Karpas-422 (cell line): ENCODE results near the gene GFRA1. TPM values are rescaled to one million over a fixed set of nuclear protein-coding genes. Genes with fewer than 3 reads are reported as not detected.

Experiments
- DNase-seq: peaks from one replicate; pipeline ENCODE4 v3.0.0-alpha.2; 2015
- H2AFZ ChIP-seq: fragments of 200-600 bp; sonication (generic); 2 replicates; pipeline ENCODE4 v1.6.1; 2014; ENCODE audit warnings: antibody characterized with exemption, low read length, mixed read lengths
- H3K27ac ChIP-seq: fragments of 200-600 bp; sonication (generic); 2 replicates; pipeline ENCODE4 v1.5.1; 2014; ENCODE audit warnings: mild to moderate bottlenecking, low read length, moderate library complexity
- H3K27me3 ChIP-seq: fragments of 200-600 bp; sonication (generic); 2 replicates; pipeline ENCODE4 v1.6.1; 2014; ENCODE audit warnings: low read length, mixed read lengths
- H3K36me3 ChIP-seq: fragments of 200-600 bp; sonication (generic); 2 replicates; pipeline ENCODE4 v1.6.1; 2014; ENCODE audit warnings: low read length, mixed read lengths; ENCODE audit not compliant: insufficient read depth
- H3K4me1 ChIP-seq: fragments of 200-600 bp; sonication (generic); 2 replicates; pipeline ENCODE4 v1.6.1; 2014; ENCODE audit warnings: mild to moderate bottlenecking, low read length, mixed read lengths
- H3K4me2 ChIP-seq: fragments of 200-600 bp; sonication (generic); 2 replicates; pipeline ENCODE4 v1.6.1; 2014; ENCODE audit warnings: low read length, low read depth, mild to moderate bottlenecking; ENCODE audit not compliant: poor library complexity, severe bottlenecking
- H3K4me3 ChIP-seq: fragments of 200-600 bp; sonication (generic); 2 replicates; pipeline ENCODE4 v1.5.1; 2014; ENCODE audit warnings: mild to moderate bottlenecking, antibody characterized with exemption, low read length, mixed read lengths
- H3K79me2 ChIP-seq: fragments of 200-600 bp; sonication (generic); 2 replicates; pipeline ENCODE4 v1.6.1; 2014; ENCODE audit warnings: mild to moderate bottlenecking, low read length, mixed read lengths
- H3K9ac ChIP-seq: fragments of 200-600 bp; sonication (generic); 2 replicates; pipeline ENCODE4 v1.6.0; 2014; ENCODE audit warnings: low read length
- H3K9me2 ChIP-seq: fragments of 200-600 bp; sonication (generic), shearing (Covaris generic); replicated peaks from 2 replicates; pipeline ENCODE4 v1.6.0; 2014; ENCODE audit warnings: mild to moderate bottlenecking, low read length, moderate library complexity; ENCODE audit not compliant: insufficient read depth
- H3K9me3 ChIP-seq: fragments of 300-700, 200-600 bp; sonication (generic); 2 replicates; pipeline ENCODE4 v1.6.1; 2014; ENCODE audit warnings: low read length, mixed read lengths
- H4K20me1 ChIP-seq: fragments of 200-600 bp; sonication (generic); 2 replicates; pipeline ENCODE4 v1.6.1; 2014; ENCODE audit warnings: mild to moderate bottlenecking, antibody characterized with exemption, low read length, low read depth; ENCODE audit not compliant: insufficient read depth
- total RNA-seq: library from RNA; depleted of rRNA; stranded (reverse); fragments of >200 nt; shearing (Covaris generic); gene quantifications from 2 replicates; pipeline ENCODE4 v1.2.3, GENCODE V29; 2014; ENCODE audit warnings: low replicate concordance

GFRA1 gene
- total RNA-seq, 1 experiment from 2014 or later = not detected

- Histone ChIP-seq H3K9me3 (no peaks in the 10 kb centered on the region), H3K4me1 (no peaks in the 10 kb centered on the region), H3K4me3 (no peak overlapping the region), H3K79me2 (no peaks in the 10 kb centered on the region), H3K4me2 (no peak overlapping the region), H3K9ac (no peak overlapping the region), H3K36me3 (no peaks in the 10 kb centered on the region), H2AFZ (no peak overlapping the region), H3K9me2 (no peaks in the 10 kb centered on the region), H4K20me1 (no peaks in the 10 kb centered on the region), H3K27me3 (no peaks in the 10 kb centered on the region), H3K27ac (no peak overlapping the region)
- DNase-seq = no peak
These were observed 171.2 kb downstream of the GFRA1 start for GRCh38 chr10:116101616-116102315.

DNA sequence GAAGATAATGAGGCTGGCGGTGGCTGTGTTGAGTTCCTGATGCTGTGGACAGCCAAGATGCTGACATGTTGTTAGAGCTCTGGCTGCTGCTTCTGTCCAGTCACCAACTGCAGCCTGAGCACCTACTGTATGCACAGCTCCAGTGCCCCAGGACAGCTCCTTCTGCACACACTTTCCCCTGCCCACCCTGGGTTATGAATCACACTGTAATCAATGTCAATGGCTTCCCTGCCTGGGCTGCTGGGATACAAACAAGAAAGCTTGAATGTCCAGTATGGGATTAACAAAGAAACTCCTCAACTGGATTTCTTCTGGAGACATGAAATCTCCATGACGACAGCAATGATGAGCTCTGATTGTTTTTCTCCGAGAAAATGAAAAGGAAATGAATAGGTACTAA is 172.0 kb downstream of the GFRA1 start:
- Histone ChIP-seq H3K79me2 (no peaks in the 10 kb centered on the region), H3K4me1 (no peaks in the 10 kb centered on the region), H3K4me2 (no peak overlapping the region), H3K27ac (no peak overlapping the region), H3K4me3 (no peak overlapping the region), H3K36me3 (no peaks in the 10 kb centered on the region), H3K9me3 (no peaks in the 10 kb centered on the region), H2AFZ (no peak overlapping the region), H3K27me3 (no peaks in the 10 kb centered on the region), H4K20me1 (no peaks in the 10 kb centered on the region), H3K9me2 (no peaks in the 10 kb centered on the region), H3K9ac (no peak overlapping the region)
- DNase-seq = no peak

- no peaks in the 10 kb centered on the region for H3K9me3 ChIP-seq
- no peak overlapping the region for H3K27ac ChIP-seq
- no peak for DNase-seq
These were observed 174.0 kb downstream of the GFRA1 start for GRCh38 chr10:116099023-116099420.

DNA sequence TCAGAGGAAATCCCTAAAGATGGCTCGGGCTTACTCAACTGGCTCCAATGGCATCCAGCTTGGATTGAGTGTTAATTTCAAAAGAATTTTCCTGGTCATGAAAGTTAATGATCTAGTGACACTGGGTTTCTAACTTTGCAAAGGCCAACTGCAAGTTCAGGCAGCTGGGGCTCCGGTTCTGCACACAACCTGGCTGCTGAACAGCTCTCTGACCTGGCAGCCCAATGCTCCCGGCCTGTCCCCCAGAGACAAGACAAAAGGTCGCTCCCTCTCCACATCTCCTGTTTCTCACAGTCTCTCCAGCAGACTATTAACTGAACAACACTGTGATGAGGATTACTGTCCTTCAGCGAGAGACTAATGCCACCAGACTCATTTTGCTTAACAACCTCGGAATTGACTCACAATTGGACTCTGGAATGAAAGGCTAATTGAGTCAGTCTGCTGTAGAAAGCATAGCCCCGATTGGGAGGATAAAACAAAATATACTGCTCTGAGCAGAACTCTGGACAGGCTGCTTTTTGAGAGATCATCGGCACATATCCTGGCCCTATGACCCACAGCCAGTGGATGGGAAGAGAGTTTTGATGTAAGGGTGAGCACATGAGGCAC is 174.5 kb downstream of the GFRA1 start:
- H3K4me3 ChIP-seq = no peak overlapping the region
- H4K20me1 ChIP-seq = no peaks in the 10 kb centered on the region
- DNase-seq = no peak
- H3K79me2 ChIP-seq = no peaks in the 10 kb centered on the region
- no peak overlapping the region for H3K27ac ChIP-seq
- H3K9ac ChIP-seq = no peak overlapping the region
- no peaks in the 10 kb centered on the region for H3K9me3 ChIP-seq
- H3K27me3 ChIP-seq = no peaks in the 10 kb centered on the region
- H3K9me2 ChIP-seq = no peaks in the 10 kb centered on the region
- H3K4me1 ChIP-seq = no peaks in the 10 kb centered on the region
- no peak overlapping the region for H3K4me2 ChIP-seq
- H3K36me3 ChIP-seq = no peaks in the 10 kb centered on the region
- no peak overlapping the region for H2AFZ ChIP-seq

More at GRCh38 chr10:116099023-116099420, 174.0 kb downstream of the GFRA1 start:
- Histone ChIP-seq H3K9ac (no peak overlapping the region), H4K20me1 (no peaks in the 10 kb centered on the region), H3K9me2 (no peaks in the 10 kb centered on the region), H3K4me3 (no peak overlapping the region), H3K27me3 (no peaks in the 10 kb centered on the region), H3K4me2 (no peak overlapping the region), H3K4me1 (no peaks in the 10 kb centered on the region), H3K36me3 (no peaks in the 10 kb centered on the region), H3K79me2 (no peaks in the 10 kb centered on the region), H2AFZ (no peak overlapping the region)

DNA sequence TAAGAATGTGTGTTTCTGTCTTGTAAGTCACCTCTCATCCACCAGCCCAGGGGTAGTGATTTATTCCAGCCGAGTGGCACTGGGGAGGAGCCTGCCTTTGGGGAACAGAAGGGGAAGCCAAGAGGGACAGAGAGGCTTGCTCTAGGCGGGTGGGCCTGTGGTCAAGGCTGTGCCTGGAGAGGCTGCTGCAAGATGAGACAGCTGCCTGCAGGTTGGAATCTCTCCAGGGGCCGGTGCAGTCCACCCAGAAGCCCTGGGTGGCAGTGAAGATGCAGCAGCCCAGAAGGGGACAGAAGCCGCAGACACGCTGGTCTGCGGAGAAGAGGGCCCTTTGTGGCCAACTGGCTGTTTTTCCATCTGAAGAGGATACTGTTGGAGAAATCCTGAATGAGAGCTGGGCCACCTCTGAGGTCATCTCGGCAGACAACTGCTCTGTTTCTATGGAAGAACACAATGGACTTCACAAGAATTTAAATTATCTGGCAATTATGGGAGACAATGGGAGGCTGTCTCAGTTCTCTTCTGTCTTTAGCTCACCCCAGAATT is 175.7 kb downstream of the GFRA1 start:
- Histone ChIP-seq H2AFZ (no peak overlapping the region), H3K4me1 (no peaks in the 10 kb centered on the region), H3K9me2 (no peaks in the 10 kb centered on the region), H3K36me3 (no peaks in the 10 kb centered on the region), H3K79me2 (no peaks in the 10 kb centered on the region), H3K4me3 (no peak overlapping the region), H3K4me2 (no peak overlapping the region), H3K9me3 (no peaks in the 10 kb centered on the region), H3K27me3 (no peaks in the 10 kb centered on the region), H3K9ac (no peak overlapping the region), H4K20me1 (no peaks in the 10 kb centered on the region), H3K27ac (no peak overlapping the region)
- DNase-seq = no peak

DNA sequence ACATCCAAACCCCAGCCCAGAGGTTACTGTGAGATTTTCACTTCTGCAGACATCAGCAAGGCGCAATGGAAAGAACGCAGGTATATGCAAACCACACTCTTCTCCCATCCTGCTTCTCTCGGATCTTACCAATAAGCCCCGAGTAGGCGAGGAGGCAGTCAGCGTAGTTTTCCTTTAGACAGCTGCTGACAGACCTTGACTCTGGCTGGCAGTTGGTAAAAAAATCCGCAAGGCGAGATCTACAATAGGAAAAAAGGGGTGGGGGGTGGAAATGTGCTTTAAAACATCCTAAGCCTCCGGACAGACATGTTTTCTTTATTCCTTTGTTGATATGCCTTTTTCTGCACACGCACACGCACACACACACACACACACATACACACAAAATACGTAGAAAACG is 176.5 kb downstream of the GFRA1 start:
- no peak overlapping the region for H2AFZ ChIP-seq
- H3K27me3 ChIP-seq = no peaks in the 10 kb centered on the region
- no peaks in the 10 kb centered on the region for H3K9me3 ChIP-seq
- no peaks in the 10 kb centered on the region for H3K79me2 ChIP-seq
- H4K20me1 ChIP-seq = no peaks in the 10 kb centered on the region
- no peak overlapping the region for H3K27ac ChIP-seq
- H3K4me1 ChIP-seq = no peaks in the 10 kb centered on the region
- DNase-seq = no peak
- H3K4me2 ChIP-seq = no peak overlapping the region
- H3K9ac ChIP-seq = no peak overlapping the region
- H3K36me3 ChIP-seq = no peaks in the 10 kb centered on the region
- H3K4me3 ChIP-seq = no peak overlapping the region
- H3K9me2 ChIP-seq = no peaks in the 10 kb centered on the region

- Histone ChIP-seq H2AFZ (no peak overlapping the region), H3K27ac (no peak overlapping the region), H3K27me3 (no peaks in the 10 kb centered on the region), H3K36me3 (no peaks in the 10 kb centered on the region), H3K79me2 (no peaks in the 10 kb centered on the region), H3K9me2 (no peaks in the 10 kb centered on the region), H3K4me1 (no peaks in the 10 kb centered on the region), H3K9ac (no peak overlapping the region), H3K9me3 (no peaks in the 10 kb centered on the region), H4K20me1 (no peaks in the 10 kb centered on the region), H3K4me2 (no peak overlapping the region), H3K4me3 (no peak overlapping the region)
- DNase-seq = no peak
These were observed 178.7 kb downstream of the GFRA1 start for GRCh38 chr10:116094356-116094755.

- H3K36me3 ChIP-seq = no peaks in the 10 kb centered on the region
These were observed 180.0 kb downstream of the GFRA1 start for GRCh38 chr10:116093031-116093430.

More at GRCh38 chr10:116093031-116093430, 180.0 kb downstream of the GFRA1 start:
- Histone ChIP-seq H3K9ac (no peak overlapping the region), H3K4me3 (no peak overlapping the region), H3K9me3 (no peaks in the 10 kb centered on the region), H2AFZ (no peak overlapping the region), H3K27ac (no peak overlapping the region), H3K27me3 (no peaks in the 10 kb centered on the region), H4K20me1 (no peaks in the 10 kb centered on the region), H3K4me2 (no peak overlapping the region), H3K4me1 (no peaks in the 10 kb centered on the region), H3K9me2 (no peaks in the 10 kb centered on the region), H3K79me2 (no peaks in the 10 kb centered on the region)
- DNase-seq = no peak
